ENCODE results near the gene CXCR1. TPM values are rescaled to one million over a fixed set of nuclear protein-coding genes. Genes with fewer than 3 reads are reported as not detected.

The CXCR1 gene
- total and polyA plus RNA-seq, 2 of the 4 experiments (the other 2 are of a cell fraction) = not detected

DNA sequence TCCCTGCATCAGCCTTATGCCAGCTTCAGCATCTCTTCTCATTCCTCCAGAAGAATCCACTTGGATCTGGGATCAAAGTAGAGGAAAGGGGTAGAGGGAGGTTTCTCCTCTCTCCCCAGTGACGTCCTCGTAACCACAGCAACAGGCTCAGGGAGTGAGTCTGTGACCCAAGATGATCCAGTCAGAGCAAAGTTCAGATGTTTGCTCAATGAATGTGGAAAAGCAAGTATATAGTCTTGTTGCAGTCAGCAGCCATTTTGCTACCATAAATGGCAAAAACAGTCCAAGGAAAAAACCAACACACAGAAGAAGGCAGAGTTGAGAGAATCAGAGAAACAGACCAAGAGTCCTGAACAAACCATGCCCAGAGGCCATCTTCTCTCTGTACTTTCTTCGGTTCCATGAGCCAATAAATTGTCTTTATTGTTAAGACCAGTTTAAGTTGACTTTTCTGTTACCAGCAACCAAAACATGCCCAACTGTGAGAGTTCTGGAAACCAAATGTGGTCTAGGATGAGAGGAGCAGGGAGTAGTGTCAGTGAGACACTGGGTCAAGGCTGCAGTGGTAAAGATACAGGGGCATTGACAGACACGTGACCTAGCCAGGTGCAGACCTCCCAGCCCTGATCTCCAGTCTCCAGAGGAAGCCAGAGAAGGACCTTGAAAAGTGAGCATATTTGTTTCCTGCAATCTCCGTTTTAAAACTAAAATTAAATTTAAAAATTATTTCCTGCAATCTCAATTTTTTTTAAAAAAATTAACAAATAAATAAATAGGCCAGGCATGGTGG, 3.2 kb upstream of the CXCR1 start:
- H3K4me3 ChIP-seq (ENCODE audit: insufficient read depth, low read depth, low read length) = no peak overlapping the region
- H3K4ac ChIP-seq (ENCODE audit: low read depth, low read length) = no peak overlapping the region
- POLR2A ChIA-PET (ENCODE audit: unreplicated experiment) = no interaction called here
- H2BK120ac ChIP-seq (ENCODE audit: low read depth, low read length) = no peak overlapping the region
- dilution Hi-C loops (cut with HindIII; ENCODE audit: low sequenced_read_pairs, unreplicated experiment) = no loop called here
- H2AK5ac ChIP-seq (ENCODE audit: low read depth, low read length) = no peak overlapping the region
- CTCF ChIA-PET = interaction anchor here (0.9 kb wide), 1 partner anchor 10 kb away, joined by 3 read pairs; no protein-coding TSS in a partner anchor
- H3K4me2 ChIP-seq (ENCODE audit: low read depth, low read length) = no peak overlapping the region
- H3K4me1 ChIP-seq (ENCODE audit: control insufficient read depth, insufficient read depth, low read length) = peaks cover 1% of the 10 kb centered on the region; the same call in 1 of the 2 replicates
- no peak overlapping the region for H2BK5ac ChIP-seq (ENCODE audit: low read depth, low read length, poor library complexity, severe bottlenecking)
- intact Hi-C loops (cut with micrococcal nuclease) = no loop called here
- peaks cover 24% of the 10 kb centered on the region for H3K27me3 ChIP-seq (ENCODE audit: control insufficient read depth, insufficient read depth, low read length)
- H2AFZ ChIP-seq (replicated peaks; ENCODE audit: low read length, poor library complexity) = no peak overlapping the region
- peak overlapping the region; percentile 46; the same call in 1 of the 2 replicates for H3K18ac ChIP-seq (ENCODE audit: low read depth, low read length)
- H3K27ac ChIP-seq (ENCODE audit: insufficient read depth, low read length) = no peak overlapping the region; the same call in 1 of the 2 replicates
- no peak overlapping the region for H3K14ac ChIP-seq (replicated peaks; ENCODE audit: low read depth, low read length)
- H4K8ac ChIP-seq (ENCODE audit: low read depth in 2 of 2, low read length in 2 of 2) = peak overlapping the region; percentile 30 to 38; a peak in 3 of 4 replicates
- no peaks in the 10 kb centered on the region for H4K20me1 ChIP-seq (ENCODE audit: insufficient read depth, low read length)
- no CpG with 5 or more reads among the region's 5 CpGs for WGBS, 2 experiments (ENCODE audit: extremely low coverage in 2 of 2, insufficient read length in 1 of 2)
- in situ Hi-C loops (cut with MboI; ENCODE audit: low sequenced_read_pairs) = no loop called here
- no peak overlapping the region for H2AK9ac ChIP-seq (replicated peaks; ENCODE audit: low read depth, low read length, poor library complexity)
- no peaks in the 10 kb centered on the region for H3K36me3 ChIP-seq (ENCODE audit: control insufficient read depth, insufficient read depth, low read length)
- no peak overlapping the region for H3K23ac ChIP-seq (ENCODE audit: low read depth, low read length)
- H3K9me1 ChIP-seq (ENCODE audit: insufficient read depth, low read length) = no peaks in the 10 kb centered on the region
- no peaks in the 10 kb centered on the region for H3K9me3 ChIP-seq (ENCODE audit: control insufficient read depth, insufficient read depth, low read length)
- no peak overlapping the region for H3K56ac ChIP-seq (ENCODE audit: extremely low read depth, insufficient read depth, low read length)
- H2BK20ac ChIP-seq (ENCODE audit: low read depth, low read length) = no peak overlapping the region
- H3K79me1 ChIP-seq (ENCODE audit: low read depth in 1 of 2, low read length in 2 of 2) = no peaks in the 10 kb centered on the region
- no peak overlapping the region for H2BK15ac ChIP-seq (ENCODE audit: low read depth, low read length)
- peak overlapping the region; percentile 22 for H4K5ac ChIP-seq (ENCODE audit: low read depth, low read length)
- BruUV-seq (replicated peaks) = no TSS peak
- ATAC-seq (ENCODE audit: low read depth) = peak; percentile 69
- no peak overlapping the region for H3K9ac ChIP-seq (ENCODE audit: low read depth, low read length)
- peak; percentile 15 for DNase-seq
- no peak overlapping the region for H4K91ac ChIP-seq (ENCODE audit: insufficient read depth, low read depth, low read length)
- TF ChIP-seq CHD1 (IDR thresholded peaks at IDR 0.05; ENCODE audit: low read depth, low read length) (no peak), MAZ (IDR thresholded peaks at IDR 0.05; ENCODE audit: borderline replicate concordance, low read depth, low read length) (no peak), FOS (IDR thresholded peaks at IDR 0.05; ENCODE audit: low read depth, low read length) (no peak), NFE2L2 (IDR thresholded peaks at IDR 0.05; ENCODE audit: low read depth, low read length) (no peak), MXI1 (IDR thresholded peaks at IDR 0.05; ENCODE audit: borderline replicate concordance, low read depth, low read length) (no peak), MAFK (IDR thresholded peaks at IDR 0.05; ENCODE audit: low read depth, low read length) (no peak), BHLHE40 (IDR thresholded peaks at IDR 0.05; ENCODE audit: low read depth, low read length) (no peak), SMC3 (IDR thresholded peaks at IDR 0.05; ENCODE audit: low read depth, low read length) (no peak), RAD21 (IDR thresholded peaks at IDR 0.05; ENCODE audit: low read length) (no peak), CEBPB (IDR thresholded peaks at IDR 0.05; ENCODE audit: low read depth, low read length) (no peak), ELK1 (IDR thresholded peaks at IDR 0.05; ENCODE audit: borderline replicate concordance, low read depth, low read length) (no peak), RCOR1 (IDR thresholded peaks at IDR 0.05; ENCODE audit: insufficient replicate concordance, low read length) (no peak), POLR2A (IDR thresholded peaks at IDR 0.05; ENCODE audit: low read depth, low read length) (no peak)
- TF ChIP-seq, protein P1, sequence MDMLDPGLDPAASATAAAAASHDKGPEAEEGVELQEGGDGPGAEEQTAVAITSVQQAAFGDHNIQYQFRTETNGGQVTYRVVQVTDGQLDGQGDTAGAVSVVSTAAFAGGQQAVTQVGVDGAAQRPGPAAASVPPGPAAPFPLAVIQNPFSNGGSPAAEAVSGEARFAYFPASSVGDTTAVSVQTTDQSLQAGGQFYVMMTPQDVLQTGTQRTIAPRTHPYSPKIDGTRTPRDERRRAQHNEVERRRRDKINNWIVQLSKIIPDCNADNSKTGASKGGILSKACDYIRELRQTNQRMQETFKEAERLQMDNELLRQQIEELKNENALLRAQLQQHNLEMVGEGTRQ (IDR thresholded peaks at IDR 0.05; ENCODE audit: low read depth, low read length) = no peak
- TF ChIP-seq, protein P2, sequence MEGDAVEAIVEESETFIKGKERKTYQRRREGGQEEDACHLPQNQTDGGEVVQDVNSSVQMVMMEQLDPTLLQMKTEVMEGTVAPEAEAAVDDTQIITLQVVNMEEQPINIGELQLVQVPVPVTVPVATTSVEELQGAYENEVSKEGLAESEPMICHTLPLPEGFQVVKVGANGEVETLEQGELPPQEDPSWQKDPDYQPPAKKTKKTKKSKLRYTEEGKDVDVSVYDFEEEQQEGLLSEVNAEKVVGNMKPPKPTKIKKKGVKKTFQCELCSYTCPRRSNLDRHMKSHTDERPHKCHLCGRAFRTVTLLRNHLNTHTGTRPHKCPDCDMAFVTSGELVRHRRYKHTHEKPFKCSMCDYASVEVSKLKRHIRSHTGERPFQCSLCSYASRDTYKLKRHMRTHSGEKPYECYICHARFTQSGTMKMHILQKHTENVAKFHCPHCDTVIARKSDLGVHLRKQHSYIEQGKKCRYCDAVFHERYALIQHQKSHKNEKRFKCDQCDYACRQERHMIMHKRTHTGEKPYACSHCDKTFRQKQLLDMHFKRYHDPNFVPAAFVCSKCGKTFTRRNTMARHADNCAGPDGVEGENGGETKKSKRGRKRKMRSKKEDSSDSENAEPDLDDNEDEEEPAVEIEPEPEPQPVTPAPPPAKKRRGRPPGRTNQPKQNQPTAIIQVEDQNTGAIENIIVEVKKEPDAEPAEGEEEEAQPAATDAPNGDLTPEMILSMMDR (conservative IDR thresholded peaks at IDR 0.05; ENCODE audit: low read depth, low read length) = no peak

Measured in IMR-90 (cell line).